Epidermal melanocyte (primary cell): Measurements from ENCODE around the gene ZNF471.

ENCODE experiments used
- DNase-seq: peaks from one replicate; pipeline ENCODE4 v3.0.0; 2011; ENCODE audit warnings: low spot score; ENCODE audit not compliant: insufficient read length

Gene ZNF471

GRCh38 chr19:56507446-56508289, at the start of gene ZNF471:
ZNF471 (plus strand) TSS chr19:56507855; CDS start chr19:56511572, 3,717 bp downstream.
- DNase-seq = peak; percentile 97

- DNase-seq = no peak
These were observed 33.3 kb upstream of the ZNF471 start for GRCh38 chr19:56474308-56474707.

- DNase-seq = no peak
These were observed 31.6 kb upstream of the ZNF471 start for GRCh38 chr19:56476093-56476492.

GRCh38 chr19:56476651-56477428, 30.8 kb upstream of the ZNF471 start, which contains the start of gene ZNF667:
ZNF667 (minus strand) TSS chr19:56477345; CDS start chr19:56462370, 14,975 bp downstream.
- DNase-seq = no peak

GRCh38 chr19:56477429-56478338, 30.0 kb upstream of the ZNF471 start:
- peak; percentile 88 for DNase-seq

- no peak for DNase-seq
These were observed 16.3 kb upstream of the ZNF471 start for GRCh38 chr19:56491399-56491798.

- DNase-seq = no peak
These were observed 3.1 kb upstream of the ZNF471 start for GRCh38 chr19:56504581-56504980.

- DNase-seq = no peak
These were observed 679 bp downstream of the ZNF471 start for GRCh38 chr19:56508290-56508778.

GRCh38 chr19:56525214-56525860, 17.7 kb downstream of the ZNF471 start:
- DNase-seq = no peak

- no peak for DNase-seq
These were observed 29.8 kb downstream of the ZNF471 start for GRCh38 chr19:56537442-56537841.

- peak; percentile 96 for DNase-seq
These were observed 30.7 kb downstream of the ZNF471 start for GRCh38 chr19:56538254-56538760.

- DNase-seq = no peak
These were observed 31.2 kb downstream of the ZNF471 start, which contains the start of gene ZFP28 for GRCh38 chr19:56538761-56539263. ZFP28 (plus strand) TSS chr19:56538948; CDS start chr19:56539019, 71 bp downstream.

GRCh38 chr19:56543776-56544175, 36.1 kb downstream of the ZNF471 start:
- DNase-seq = no peak

- no peak for DNase-seq
These were observed 39.9 kb downstream of the ZNF471 start for GRCh38 chr19:56547535-56547934.

- no peak for DNase-seq
These were observed 46.7 kb downstream of the ZNF471 start for GRCh38 chr19:56554272-56554869.

- DNase-seq = no peak
These were observed 55.1 kb downstream of the ZNF471 start for GRCh38 chr19:56562766-56563165.

GRCh38 chr19:56566904-56567273, 59.2 kb downstream of the ZNF471 start:
- no peak for DNase-seq

GRCh38 chr19:56567274-56568120, 59.8 kb downstream of the ZNF471 start, which contains the start of gene ZNF470:
ZNF470 (plus strand) TSS chr19:56567468; CDS start chr19:56570312, 2,844 bp downstream.
- peak; percentile 94 for DNase-seq

GRCh38 chr19:56572589-56572988, 64.9 kb downstream of the ZNF471 start:
- no peak for DNase-seq
